HG03558 (cell line): Measurements from ENCODE around the gene PLIN5.

Experiments
- ATAC-seq: cut with Tn5 transposase; IDR thresholded peaks from one replicate; pipeline ENCODE4 v1.9.1; 2021; ENCODE audit warnings: moderate number of reproducible peaks; ENCODE audit not compliant: unreplicated experiment; ENCODE audit errors: extremely low read depth

PLIN5 gene

GRCh38 chr19:4534836-4535658 is at the start of gene PLIN5:
TSS of gene PLIN5 (minus strand) at chr19:4535224. CDS start at chr19:4534074, 1,150 bp downstream.
- no peak for ATAC-seq

GRCh38 chr19:4583961-4584669 is 49.1 kb upstream of the PLIN5 start:
- no peak for ATAC-seq

GRCh38 chr19:4582980-4583842 is 48.2 kb upstream of the PLIN5 start:
- ATAC-seq: no peak

- no peak for ATAC-seq
Measured at GRCh38 chr19:4581666-4582553, 46.9 kb upstream of the PLIN5 start.

- no peak for ATAC-seq
Measured at GRCh38 chr19:4580961-4581665, 46.1 kb upstream of the PLIN5 start.

- ATAC-seq: no peak
Measured at GRCh38 chr19:4580021-4580901, 45.2 kb upstream of the PLIN5 start.

- ATAC-seq: no peak
Measured at GRCh38 chr19:4579389-4579788, 44.4 kb upstream of the PLIN5 start.

- no peak for ATAC-seq
Measured at GRCh38 chr19:4578552-4579248, 43.7 kb upstream of the PLIN5 start.

GRCh38 chr19:4577020-4577782 is 42.2 kb upstream of the PLIN5 start:
- ATAC-seq: no peak

- no peak for ATAC-seq
Measured at GRCh38 chr19:4576016-4576933, 41.3 kb upstream of the PLIN5 start.

- no peak for ATAC-seq
Measured at GRCh38 chr19:4575267-4576015, 40.4 kb upstream of the PLIN5 start.

- ATAC-seq: no peak
Measured at GRCh38 chr19:4573682-4574081, 38.7 kb upstream of the PLIN5 start.

- ATAC-seq: no peak
Measured at GRCh38 chr19:4571305-4571917, 36.4 kb upstream of the PLIN5 start.

GRCh38 chr19:4570916-4571304 is 35.9 kb upstream of the PLIN5 start:
- ATAC-seq: no peak

- ATAC-seq: no peak
Measured at GRCh38 chr19:4570402-4570801, 35.4 kb upstream of the PLIN5 start.
